NCI-H524 treated with DMSO at 0.1 percent for 48 hours (cell line): ENCODE measurements around the gene LOXL1.
A peak's percentile ranks its signal among the peaks of the same experiment; 100 is the strongest.

Source experiments
- DNase-seq: peaks from one replicate; lab custom pipeline; 2025; lab: John Stamatoyannopoulos, UW

Gene LOXL1

GRCh38 chr15:73993211-73993994 lies 67.1 kb downstream of the LOXL1 start:
- no peak for DNase-seq

- DNase-seq, result peak; percentile 79
Measured at GRCh38 chr15:73994413-73994883, 68.2 kb downstream of the LOXL1 start, which contains the start of gene PML. Gene PML, plus strand, starts transcription at chr15:73994716. Its CDS starts 97 bp downstream, at chr15:73994813.

- no peak for DNase-seq
Measured at GRCh38 chr15:73994912-73995622, 68.8 kb downstream of the LOXL1 start.

- DNase-seq, result no peak
Measured at GRCh38 chr15:73996267-73996666, 70.0 kb downstream of the LOXL1 start.

- DNase-seq, result no peak
Measured at GRCh38 chr15:73996939-73997338, 70.7 kb downstream of the LOXL1 start.

GRCh38 chr15:73997986-73998385 lies 71.7 kb downstream of the LOXL1 start:
- no peak for DNase-seq
